HG02610 (cell line): Measurements from ENCODE around the gene REX1BD.

Experiments
- ATAC-seq: cut with Tn5 transposase; IDR thresholded peaks from one replicate; pipeline ENCODE4 v1.9.1; 2021; ENCODE audit warnings: mild to moderate bottlenecking, moderate library complexity; ENCODE audit not compliant: unreplicated experiment

The REX1BD gene

DNA sequence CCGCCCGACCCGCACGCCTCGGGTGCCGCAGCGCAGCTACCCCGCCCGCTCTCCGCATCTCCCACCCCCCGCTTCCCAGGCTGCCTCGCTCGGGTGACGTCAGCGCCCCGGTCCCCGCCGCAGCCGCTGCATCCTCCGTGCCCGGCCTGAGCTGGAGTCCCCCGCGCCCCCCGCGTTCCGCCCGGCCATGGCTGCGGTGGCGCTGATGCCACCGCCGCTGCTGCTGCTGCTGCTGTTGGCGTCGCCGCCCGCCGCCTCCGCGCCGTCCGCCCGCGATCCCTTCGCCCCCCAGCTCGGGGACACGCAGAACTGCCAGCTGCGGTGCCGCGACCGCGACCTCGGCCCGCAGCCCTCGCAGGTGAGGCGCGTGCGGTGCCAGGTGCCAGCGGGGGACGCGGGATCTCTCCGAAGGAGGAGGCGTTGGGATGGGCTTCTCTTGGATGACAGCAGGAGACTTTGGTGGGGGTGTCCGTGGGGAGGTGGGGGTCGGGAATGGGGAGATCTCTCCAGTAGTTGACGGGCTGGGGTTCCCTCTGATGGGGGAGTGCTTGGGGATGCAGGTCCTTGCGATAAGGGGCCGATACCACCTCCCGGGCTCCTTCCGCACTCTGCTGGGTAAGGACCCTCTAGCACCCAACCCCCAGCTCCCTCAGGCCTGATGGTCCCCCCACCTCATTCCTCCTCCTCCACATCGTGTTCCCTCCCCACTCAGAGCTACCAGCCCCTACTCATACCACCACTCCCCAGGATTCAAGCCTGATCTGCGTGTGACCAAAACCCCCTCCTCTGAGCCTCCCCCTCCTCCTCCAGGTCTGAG lies 24.4 kb downstream of the REX1BD start, which contains the start of gene TMEM59L:
Gene TMEM59L (plus strand): TSS at position 99 of the 817 bp plus-strand sequence. CDS start 89 bp downstream, at position 188.
- ATAC-seq: no peak

GRCh38 chr19:18613589-18614234 lies 25.1 kb downstream of the REX1BD start:
- ATAC-seq: no peak

DNA sequence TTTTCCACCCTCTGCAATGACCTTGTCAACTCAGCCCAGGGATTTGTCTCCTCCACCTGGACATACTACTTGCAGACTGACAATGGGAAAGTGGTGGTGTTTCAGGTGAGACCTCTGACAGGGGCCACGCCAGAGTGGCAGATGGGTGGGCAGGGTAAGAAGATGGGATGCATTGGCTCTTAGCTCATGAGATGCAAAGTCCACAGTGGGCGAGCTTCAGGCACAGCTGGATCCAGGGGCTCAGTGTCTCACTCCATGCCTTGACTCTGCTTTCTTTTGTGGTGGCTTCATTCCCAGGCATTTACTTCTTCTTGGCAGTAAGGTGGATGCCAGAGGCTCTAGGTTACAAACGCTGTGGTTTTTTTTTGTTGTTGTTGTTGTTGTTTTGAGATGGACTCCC lies 27.4 kb downstream of the REX1BD start:
- no peak for ATAC-seq

- ATAC-seq: no peak
Observed at GRCh38 chr19:18617562-18617961, 29.0 kb downstream of the REX1BD start.

GRCh38 chr19:18618236-18618635 lies 29.6 kb downstream of the REX1BD start:
- no peak for ATAC-seq

- ATAC-seq: no peak
Observed at GRCh38 chr19:18620311-18620710, 31.7 kb downstream of the REX1BD start.

DNA sequence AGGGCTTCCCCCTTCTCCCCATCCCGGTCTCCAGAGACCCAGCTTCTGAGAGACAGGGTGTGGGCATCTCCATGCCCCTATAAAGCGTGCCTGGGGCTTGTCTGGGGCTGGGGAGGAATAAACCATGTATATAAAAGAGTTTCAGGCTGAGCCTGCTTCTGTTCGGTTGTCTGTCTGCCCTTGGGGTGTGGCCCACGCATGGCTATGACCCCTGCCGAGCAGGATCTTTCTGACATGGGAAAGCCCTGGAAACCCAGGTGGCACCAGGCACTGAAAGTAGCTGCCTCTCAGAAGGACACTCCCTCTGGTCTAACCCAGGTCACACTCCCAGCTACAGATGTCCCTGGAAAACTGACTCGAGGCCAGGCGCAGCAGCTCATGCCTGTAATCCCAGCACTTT lies 32.3 kb downstream of the REX1BD start:
- ATAC-seq: no peak

DNA sequence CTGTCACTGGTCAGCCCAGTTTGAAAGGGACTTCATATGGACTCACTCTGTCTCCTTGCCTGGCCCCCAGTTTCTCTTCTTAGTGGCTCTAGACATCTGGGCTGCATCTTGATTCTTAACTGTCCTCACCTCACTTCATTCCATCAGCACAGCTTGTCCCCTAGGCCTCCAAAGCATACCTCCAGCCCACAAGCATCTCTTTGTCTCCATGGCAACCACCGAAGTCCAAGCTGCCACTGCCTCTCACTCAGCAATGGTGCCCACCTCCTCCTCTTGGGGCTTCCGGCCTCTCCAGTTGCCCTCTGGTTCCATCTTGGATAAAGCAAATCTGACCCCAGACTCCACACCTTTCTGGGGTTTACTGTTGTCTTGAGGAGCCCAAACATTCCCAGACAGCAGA lies 38.3 kb downstream of the REX1BD start:
- no peak for ATAC-seq

- no peak for ATAC-seq
Observed at GRCh38 chr19:18629166-18630088, 40.8 kb downstream of the REX1BD start.

DNA sequence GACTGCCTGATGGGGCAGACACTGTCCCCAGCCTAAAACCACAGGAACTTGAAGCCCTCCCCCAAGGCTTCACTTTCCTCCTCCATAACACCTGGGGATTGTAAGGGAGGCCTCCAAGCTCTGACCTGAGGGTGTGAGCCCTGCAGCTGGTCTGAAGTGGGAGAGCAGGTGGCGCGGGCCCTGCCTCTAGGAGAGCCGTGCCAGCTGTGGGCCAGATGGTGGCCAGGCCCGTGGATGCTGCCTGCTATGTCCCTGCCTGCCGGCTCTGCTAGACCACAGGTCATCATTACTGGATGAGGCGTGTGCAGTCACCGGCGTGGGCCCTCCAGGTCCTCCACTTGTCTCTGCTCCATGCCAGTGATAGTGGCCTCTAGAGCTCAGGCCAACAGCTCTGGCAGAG lies 44.7 kb downstream of the REX1BD start:
- no peak for ATAC-seq

DNA sequence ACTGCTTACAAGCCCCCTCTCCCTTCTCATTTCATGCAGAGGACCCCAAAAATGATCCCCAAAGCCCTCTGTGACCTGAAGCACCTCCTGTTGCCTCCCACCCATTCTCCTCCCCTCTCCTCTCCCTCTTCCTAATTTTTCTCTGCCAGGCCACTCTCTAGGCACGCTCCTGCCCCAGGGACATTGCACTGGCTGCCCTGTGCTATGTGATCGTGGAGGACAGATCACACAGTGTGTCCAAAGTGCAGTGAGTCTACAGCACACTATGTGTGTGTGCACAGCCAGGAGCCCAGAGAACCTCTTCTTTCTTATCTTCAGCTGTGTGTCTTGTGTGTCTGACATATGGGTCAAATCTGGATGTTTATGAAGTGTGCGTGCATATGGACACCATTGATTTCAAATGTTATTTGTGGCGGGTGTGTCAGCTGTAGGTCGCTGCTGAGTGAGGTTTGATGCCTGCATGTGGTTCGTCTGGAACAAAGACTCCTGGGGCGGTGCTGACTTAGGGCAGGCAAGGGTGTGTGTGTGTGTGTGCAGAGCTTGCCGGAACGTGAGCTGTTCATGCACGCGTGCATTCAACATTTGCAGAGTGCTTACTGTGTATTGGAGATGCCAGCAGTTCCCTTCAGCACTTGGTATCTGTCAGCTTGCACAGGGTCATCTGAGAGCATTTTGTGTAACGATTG lies 46.2 kb downstream of the REX1BD start:
- ATAC-seq: no peak

DNA sequence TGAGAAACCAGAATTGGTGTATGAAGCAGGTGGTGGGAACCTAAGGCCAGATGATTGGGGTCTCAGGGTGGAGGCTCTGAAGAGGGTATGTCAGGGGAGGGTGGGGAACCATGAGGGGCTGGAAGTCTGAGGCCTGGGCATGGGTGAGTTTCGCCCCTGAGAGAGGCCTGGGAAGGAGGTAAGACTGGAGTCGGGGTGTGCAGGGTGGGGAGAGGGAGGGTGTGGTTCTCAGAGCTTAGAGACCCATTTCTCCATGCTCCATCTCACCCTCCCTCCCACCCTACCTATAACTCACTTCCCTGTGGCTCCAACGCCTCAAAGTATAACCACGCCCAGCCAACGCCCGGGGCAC lies 47.2 kb downstream of the REX1BD start:
- ATAC-seq: no peak

- peak; percentile 93 for ATAC-seq
Observed at GRCh38 chr19:18636183-18636968, 47.8 kb downstream of the REX1BD start.

DNA sequence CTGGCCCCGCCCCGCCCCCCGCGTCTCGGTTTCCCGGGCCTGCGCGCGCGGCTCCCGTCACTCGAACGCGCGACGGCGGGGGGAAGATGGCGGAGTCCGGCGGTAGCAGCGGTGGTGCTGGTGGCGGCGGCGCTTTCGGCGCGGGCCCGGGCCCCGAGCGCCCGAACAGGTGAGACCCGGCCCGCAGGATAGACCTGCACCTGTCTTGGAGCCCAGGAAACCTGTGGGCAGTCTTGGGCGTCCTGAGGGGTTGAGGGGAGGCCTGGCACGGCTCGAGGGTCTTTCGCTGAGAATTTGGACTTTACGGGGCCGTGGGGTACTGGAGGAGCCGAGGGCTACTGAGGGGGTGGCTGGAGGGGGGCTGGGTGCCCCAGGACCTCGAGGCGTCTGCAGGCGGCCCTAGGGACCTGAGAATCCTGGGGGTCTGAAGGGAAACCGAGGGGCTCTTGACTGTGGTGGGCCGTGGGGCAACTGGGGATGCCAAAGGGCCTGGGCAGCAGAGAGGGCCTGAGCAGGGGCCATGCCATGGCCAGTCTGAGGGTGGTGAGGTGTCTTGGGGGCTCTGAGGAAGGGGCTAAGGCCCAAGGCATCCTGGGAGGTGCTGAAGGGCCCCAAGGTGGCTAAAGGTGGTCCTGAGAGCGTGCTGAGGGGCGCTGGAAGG lies 48.5 kb downstream of the REX1BD start, which contains the start of gene KLHL26:
Gene KLHL26 (plus strand): TSS at position 60 of the 661 bp plus-strand sequence. CDS start 27 bp downstream, at position 87.
- ATAC-seq: no peak

- ATAC-seq: no peak
Observed at GRCh38 chr19:18637673-18638630, 49.4 kb downstream of the REX1BD start.

DNA sequence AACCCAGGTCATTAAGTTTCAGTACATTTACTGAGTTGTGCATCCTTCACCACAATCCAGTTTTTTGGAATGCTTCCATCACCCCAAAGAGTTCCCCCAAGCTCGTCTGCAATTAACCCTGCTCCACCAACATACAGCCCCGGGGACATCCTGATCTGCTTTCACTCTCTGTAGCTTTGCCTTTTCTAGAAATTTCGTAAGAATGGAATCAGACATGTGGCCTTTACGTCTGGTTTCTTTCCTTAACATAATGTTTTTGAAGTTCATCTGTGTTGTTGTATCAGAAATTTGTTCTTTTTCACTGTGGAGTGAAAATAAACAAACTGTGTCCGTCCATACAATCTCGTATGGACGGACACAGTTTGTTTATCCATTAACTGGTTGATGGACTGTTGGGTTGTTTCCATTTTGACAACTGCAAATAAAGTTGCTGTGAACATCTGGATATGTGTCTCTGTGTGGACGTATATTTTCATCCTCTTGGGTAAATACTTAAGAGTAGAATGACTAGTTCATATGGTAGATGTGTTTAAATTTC lies 51.2 kb downstream of the REX1BD start:
- ATAC-seq: no peak
